ENCODE measurements around the gene LCAT. TPM values are rescaled to one million over a fixed set of nuclear protein-coding genes. Genes with fewer than 3 reads are reported as not detected.

Gene LCAT
- polyA plus RNA-seq, 1 of the 3 experiments (the other 2 are of a cell fraction): 11.1 TPM

DNA sequence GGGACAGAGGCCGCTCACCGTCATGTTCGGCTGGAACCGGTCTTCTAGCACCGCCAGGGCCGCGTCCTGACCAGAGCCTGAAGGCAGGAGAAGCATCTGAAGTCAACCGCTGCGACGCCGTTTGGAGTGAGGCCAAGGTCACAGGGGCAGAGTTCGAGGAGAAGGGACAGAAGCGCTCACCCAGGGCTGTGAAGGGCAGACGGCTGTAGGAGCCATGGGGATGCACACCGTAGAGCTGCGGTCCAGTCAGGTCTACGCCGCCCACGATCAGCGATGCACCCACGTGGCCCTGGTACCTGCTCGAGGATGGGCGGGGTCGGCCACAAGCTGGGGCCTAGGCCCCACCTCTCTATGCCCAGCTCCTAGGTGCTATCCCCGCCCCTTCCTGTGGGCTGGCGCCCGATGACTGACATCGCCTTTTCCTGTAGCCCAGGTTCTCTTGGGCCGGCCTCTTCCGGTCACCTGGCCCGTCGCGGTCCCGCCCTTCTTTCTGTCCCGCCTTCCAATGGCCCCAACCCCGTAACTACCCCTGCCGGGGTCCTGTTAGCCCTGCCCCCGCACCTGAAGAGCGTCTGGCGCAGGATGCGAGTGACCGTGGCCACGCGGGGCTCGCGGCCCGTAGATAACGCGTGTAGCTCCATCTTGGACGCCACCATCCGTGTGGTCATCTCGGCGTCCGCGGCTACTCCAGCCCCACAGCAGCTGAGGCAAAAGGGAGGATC, 8.4 kb downstream of the LCAT start (continued):
- no peak; the same call in 1 of the 2 replicates for TF ChIP-seq JUND (IDR thresholded peaks at IDR 0.05)
- no peak for TF ChIP-seq RXRA (IDR thresholded peaks at IDR 0.05; ENCODE audit: borderline replicate concordance, low read depth)
- TF ChIP-seq GABPA (IDR thresholded peaks at IDR 0.05; ENCODE audit: low read depth): peak; percentile 84
- no peak; the same call in 1 of the 2 replicates for TF ChIP-seq NFIC (IDR thresholded peaks at IDR 0.05; ENCODE audit: borderline replicate concordance)
- no peak for TF ChIP-seq FOXJ3 (CRISPR knock-in tag; IDR thresholded peaks at IDR 0.05)
- no peak for TF ChIP-seq RFX5 (IDR thresholded peaks at IDR 0.05; ENCODE audit: low read length)
- TF ChIP-seq POLR2AphosphoS5 (IDR thresholded peaks at IDR 0.05; ENCODE audit: low read depth, low read length): peak; percentile 88
- TF ChIP-seq FOXM1 (IDR thresholded peaks at IDR 0.05; ENCODE audit: low read depth): no peak
- TF ChIP-seq SMC3 (IDR thresholded peaks at IDR 0.05; ENCODE audit: low read depth, low read length): no peak
- no peak for TF ChIP-seq TEAD4 (IDR thresholded peaks at IDR 0.05; ENCODE audit: borderline replicate concordance, insufficient read depth)
- TF ChIP-seq, protein P1, sequence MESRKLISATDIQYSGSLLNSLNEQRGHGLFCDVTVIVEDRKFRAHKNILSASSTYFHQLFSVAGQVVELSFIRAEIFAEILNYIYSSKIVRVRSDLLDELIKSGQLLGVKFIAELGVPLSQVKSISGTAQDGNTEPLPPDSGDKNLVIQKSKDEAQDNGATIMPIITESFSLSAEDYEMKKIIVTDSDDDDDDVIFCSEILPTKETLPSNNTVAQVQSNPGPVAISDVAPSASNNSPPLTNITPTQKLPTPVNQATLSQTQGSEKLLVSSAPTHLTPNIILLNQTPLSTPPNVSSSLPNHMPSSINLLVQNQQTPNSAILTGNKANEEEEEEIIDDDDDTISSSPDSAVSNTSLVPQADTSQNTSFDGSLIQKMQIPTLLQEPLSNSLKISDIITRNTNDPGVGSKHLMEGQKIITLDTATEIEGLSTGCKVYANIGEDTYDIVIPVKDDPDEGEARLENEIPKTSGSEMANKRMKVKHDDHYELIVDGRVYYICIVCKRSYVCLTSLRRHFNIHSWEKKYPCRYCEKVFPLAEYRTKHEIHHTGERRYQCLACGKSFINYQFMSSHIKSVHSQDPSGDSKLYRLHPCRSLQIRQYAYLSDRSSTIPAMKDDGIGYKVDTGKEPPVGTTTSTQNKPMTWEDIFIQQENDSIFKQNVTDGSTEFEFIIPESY (IDR thresholded peaks at IDR 0.05; ENCODE audit: borderline replicate concordance, low read depth): no peak

DNA sequence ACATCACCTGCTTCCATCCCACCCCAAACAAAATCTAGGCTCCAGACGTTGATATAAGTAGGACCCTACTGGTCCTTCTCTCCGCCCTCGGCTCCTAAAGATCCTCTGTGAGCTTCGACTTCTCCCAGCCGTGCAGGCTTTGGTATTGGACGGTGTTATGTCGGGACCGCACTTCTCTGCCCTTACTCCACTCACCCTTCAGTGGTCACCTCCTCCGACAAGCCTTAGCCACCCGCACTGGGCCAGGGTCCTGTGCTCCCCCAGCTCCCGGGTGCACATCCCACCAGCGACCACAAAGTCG, 8.9 kb downstream of the LCAT start:
- Histone ChIP-seq H3K36me3 (replicated peaks in 1 of 2; ENCODE audit: control insufficient read depth in 1 of 2, insufficient read depth in 2 of 2, low read length in 1 of 2) (peaks cover 0 to 20% of the 10 kb centered on the region in 2 experiments), H3K9me2 (no peaks in the 10 kb centered on the region), H3F3A (replicated peaks; ENCODE audit: insufficient read depth) (peaks cover 10% of the 10 kb centered on the region), H3K9ac (peak overlapping the region; percentile 86), H3K4me1 (ENCODE audit: control insufficient read depth in 1 of 2, insufficient read depth in 2 of 2, low read depth in 1 of 2, low read length in 1 of 2) (peaks cover 11 to 25% of the 10 kb centered on the region in 2 experiments; a peak in 2 of 4 replicates), H3K4me3 (ENCODE audit: low read depth in 2 of 2, low read length in 1 of 2) (peak overlapping the region; percentile 84 to 89), H2AFZ (ENCODE audit: low read depth) (peak overlapping the region; percentile 61), H4K20me1 (ENCODE audit: insufficient read depth) (no peaks in the 10 kb centered on the region), H3K27ac (ENCODE audit: low read depth in 2 of 2, low read length in 1 of 2) (peak overlapping the region; percentile 13 to 64; a peak in 3 of 4 replicates), H3K9me3 (no peaks in the 10 kb centered on the region), H3K27me3 (ENCODE audit: insufficient read depth) (no peaks in the 10 kb centered on the region), H3K4me2 (peak overlapping the region; percentile 99), H3K79me2 (ENCODE audit: insufficient read depth) (peaks cover 23% of the 10 kb centered on the region)
- 14% methylated on average over 13 of the region's 13 CpGs for WGBS (ENCODE audit: low lambda C conversion rate)
- TF ChIP-seq TAF1 (IDR thresholded peaks at IDR 0.05; ENCODE audit: borderline replicate concordance, low read depth, low read length) (no peak), POLR2AphosphoS5 (IDR thresholded peaks at IDR 0.05; ENCODE audit: low read depth, low read length) (0 out of 2 replicates have a peak, but pooled peaks have one; percentile 1)
- ChIA-PET POLR2A (interaction anchor here (0.6 to 2.5 kb wide), 11 partner anchors 9 to 1112 kb away, joined by 3 to 12 read pairs (median 4); partner anchors contain the start of genes ACD, LCAT, NFATC3 and NRN1L), CTCF (interaction anchor here (0.7 to 28.1 kb wide), 7 partner anchors 27 to 263 kb away, joined by 3 to 564 read pairs (median 7); partner anchors contain the start of genes EDC4, NRN1L and PSKH1)
- DNase-seq: peak; percentile 61

Measured in SK-N-SH (cell line).